A673 (cell line): ENCODE data around the gene KLHL26. TPM values are rescaled to one million over a fixed set of nuclear protein-coding genes. Genes with fewer than 3 reads are reported as not detected.

ENCODE experiments used
- BruUV-seq: library from RNA; stranded (reverse); fragments of 400-500 nt; replicated peaks from 2 replicates; lab custom pipeline; 2021; lab: Mats Ljungman, UMichigan
- CTCF ChIA-PET: fragments of 300-600 bp; sonication (Branson Sonifier 250); formaldehyde crosslinking; loops from one replicate; lab custom pipeline; 2022; ENCODE audit warnings: antibody characterized with exemption; lab: Charles Lee
- POLR2A ChIA-PET: fragments of 300-600 bp; sonication (Branson Sonifier 250); formaldehyde crosslinking; loops from one replicate; lab custom pipeline; 2022; ENCODE audit warnings: antibody characterized with exemption; ENCODE audit not compliant: low non-redundant PET; lab: Charles Lee
- DNase-seq: peaks from one replicate; pipeline ENCODE4 v3.0.0-alpha.2; 2015; ENCODE audit warnings: low spot score
- H3K27ac ChIP-seq: fragments of 200-600 bp; sonication (generic); 2 replicates; pipeline ENCODE4 v1.5.1; 2016; ENCODE audit warnings: mixed run types, low read depth, mild to moderate bottlenecking, mixed read lengths, antibody characterized with exemption, low read length; ENCODE audit not compliant: poor library complexity, severe bottlenecking
- H3K27me3 ChIP-seq: fragments of 200-600 bp; sonication (generic); replicated peaks from 2 replicates; pipeline ENCODE4 v1.6.1; 2017; ENCODE audit warnings: mixed run types, low read depth, mild to moderate bottlenecking, mixed read lengths, antibody characterized with exemption, low read length; ENCODE audit not compliant: insufficient read depth, poor library complexity
- H3K36me3 ChIP-seq: fragments of 200-600 bp; sonication (generic); 2 replicates; pipeline ENCODE4 v1.6.1; 2016; ENCODE audit warnings: mixed run types, mild to moderate bottlenecking, mixed read lengths, antibody characterized with exemption, low read length; ENCODE audit not compliant: insufficient read depth, poor library complexity, severe bottlenecking
- H3K4me1 ChIP-seq: fragments of 200-600 bp; sonication (generic); 2 replicates; pipeline ENCODE4 v1.6.1; 2017; ENCODE audit warnings: mixed run types, mild to moderate bottlenecking, mixed read lengths, antibody characterized with exemption, low read length; ENCODE audit not compliant: insufficient read depth, poor library complexity, severe bottlenecking
- H3K4me3 ChIP-seq: fragments of 200-600 bp; sonication (generic); 2 replicates; pipeline ENCODE4 v1.5.1; 2016; ENCODE audit warnings: low read depth, mixed run types, mild to moderate bottlenecking, mixed read lengths, low read length; ENCODE audit not compliant: poor library complexity, severe bottlenecking
- H3K9me3 ChIP-seq: fragments of 200-600 bp; sonication (generic); 2 replicates; pipeline ENCODE4 v1.6.1; 2016; ENCODE audit warnings: mixed run types, low read depth, mild to moderate bottlenecking, mixed read lengths, antibody characterized with exemption, low read length; ENCODE audit not compliant: poor library complexity, severe bottlenecking
- CTCF ChIP-seq: fragments of 300-800, 200-600 bp; sonication (generic); conservative IDR thresholded peaks from 2 replicates; pipeline ENCODE4 v1.5.1; 2017; ENCODE audit warnings: low read depth, mild to moderate bottlenecking, antibody characterized with exemption, low read length, moderate library complexity, mixed read lengths
- EZH2 ChIP-seq: fragments of 200-600 bp; sonication (generic); IDR thresholded peaks from 2 replicates; pipeline ENCODE4 v1.6.1; 2017; ENCODE audit warnings: borderline replicate concordance, low read depth, mild to moderate bottlenecking, mixed read lengths, antibody characterized with exemption, low read length; ENCODE audit not compliant: poor library complexity, severe bottlenecking
- intact Hi-C: fragments of 100-400 bp; cut with micrococcal nuclease; formaldehyde crosslinking; loops from one replicate; pipeline ENCODE4 v1.10.0; 2022; ENCODE audit not compliant: unreplicated experiment
- total RNA-seq: library from RNA; stranded (reverse); gene quantifications from 2 replicates; pipeline ENCODE4 v1.2.3, GENCODE V29; 2021

Gene KLHL26
- total RNA-seq, 1 experiment from 2014 or later = 16.3 TPM

GRCh38 chr19:18593367-18594095, 43.3 kb upstream of the KLHL26 start:
- DNase-seq = no peak
- no peak for TF ChIP-seq EZH2
- no peak for TF ChIP-seq CTCF
- CTCF ChIA-PET = interaction anchor here (0.6 to 1.2 kb wide), 2 partner anchors 106 to 253 kb away, joined by 4 to 7 read pairs; no protein-coding TSS in a partner anchor
- POLR2A ChIA-PET = interaction anchor here (0.5 to 0.6 kb wide), 2 partner anchors 25 to 243 kb away, joined by 4 to 6 read pairs; no protein-coding TSS in a partner anchor
- Histone ChIP-seq H3K27ac (peak overlapping the region; percentile 41), H3K4me3 (no peak overlapping the region), H3K4me1 (peaks cover 62% of the 10 kb centered on the region), H3K9me3 (no peaks in the 10 kb centered on the region), H3K27me3 (no peaks in the 10 kb centered on the region), H3K36me3 (peaks cover 23% of the 10 kb centered on the region)
- no TSS peak for BruUV-seq
- intact Hi-C loops = loop anchor here (5.0 to 10.0 kb wide), 4 partner anchors 84 to 324 kb away; partner anchors contain the start of genes COPE and DDX49

GRCh38 chr19:18594096-18594823, 42.6 kb upstream of the KLHL26 start:
- POLR2A ChIA-PET = interaction anchor here (0.5 to 0.7 kb wide), 3 partner anchors 24 to 252 kb away, joined by 3 to 6 read pairs (median 4); no protein-coding TSS in a partner anchor
- intact Hi-C loops = loop anchor here (5.0 to 10.0 kb wide), 4 partner anchors 83 to 323 kb away; partner anchors contain the start of genes COPE and DDX49
- H3K9me3 ChIP-seq = no peaks in the 10 kb centered on the region
- TF ChIP-seq EZH2 (no peak), CTCF (peak; percentile 62)
- peaks cover 30% of the 10 kb centered on the region for H3K36me3 ChIP-seq
- DNase-seq = peak; percentile 86
- H3K27me3 ChIP-seq = no peaks in the 10 kb centered on the region
- peaks cover 68% of the 10 kb centered on the region for H3K4me1 ChIP-seq
- H3K4me3 ChIP-seq = peak overlapping the region; percentile 25
- no TSS peak for BruUV-seq
- CTCF ChIA-PET = interaction anchor here (0.6 to 1.2 kb wide), 2 partner anchors 105 to 253 kb away, joined by 4 to 7 read pairs; no protein-coding TSS in a partner anchor
- H3K27ac ChIP-seq = peak overlapping the region; percentile 60

GRCh38 chr19:18594824-18595373, 41.9 kb upstream of the KLHL26 start:
- Histone ChIP-seq H3K4me1 (peaks cover 68% of the 10 kb centered on the region), H3K9me3 (no peaks in the 10 kb centered on the region), H3K27me3 (no peaks in the 10 kb centered on the region), H3K27ac (peak overlapping the region; percentile 60), H3K36me3 (peaks cover 33% of the 10 kb centered on the region), H3K4me3 (peak overlapping the region; percentile 25)
- POLR2A ChIA-PET = interaction anchor here (0.6 to 0.7 kb wide), 2 partner anchors 252 to 727 kb away, joined by 3 to 6 read pairs; no protein-coding TSS in a partner anchor
- intact Hi-C loops = loop anchor here (5.0 to 10.0 kb wide), 4 partner anchors 82 to 322 kb away; partner anchors contain the start of genes COPE and DDX49
- no peak for DNase-seq
- no peak for TF ChIP-seq EZH2
- TF ChIP-seq CTCF = no peak
- no TSS peak for BruUV-seq
- CTCF ChIA-PET = interaction anchor here (1.2 kb wide), 1 partner anchor 252 kb away, joined by 7 read pairs; no protein-coding TSS in a partner anchor
